Liver (tissue), 9 donors: ENCODE results near the gene KIF12. TPM values are rescaled to one million over a fixed set of nuclear protein-coding genes. Genes with fewer than 3 reads are reported as not detected.
A peak's percentile ranks its signal among the peaks of the same experiment; 100 is the strongest.

ENCODE experiments used
- DNase-seq: peaks from one replicate; pipeline ENCODE4 v3.0.0-alpha.2; 2017; ENCODE audit warnings: low spot score
- H3K27ac ChIP-seq, 2 donors: one replicate each; pipeline ENCODE4 v1.7.0; 2013; ENCODE audit warnings: inconsistent platforms in 2 of 2, low read length in 2 of 2, control low read depth in 1 of 2, low read depth in 1 of 2, mild to moderate bottlenecking in 1 of 2
- H3K27me3 ChIP-seq, 4 donors: one replicate each; pipeline versions ENCODE4 v1.6.1 to v1.7.0; 2013; ENCODE audit warnings: low read length in 3 of 4, inconsistent platforms in 1 of 4, mild to moderate bottlenecking in 1 of 4, moderate library complexity in 1 of 4; ENCODE audit not compliant: control insufficient read depth in 4 of 4, insufficient read depth in 4 of 4
- H3K36me3 ChIP-seq, 4 donors: one replicate each; pipeline versions ENCODE4 v1.6.1 to v1.7.0; 2013; ENCODE audit warnings: low read length in 3 of 4, mild to moderate bottlenecking in 3 of 4, low read depth in 1 of 4, moderate library complexity in 1 of 4; ENCODE audit not compliant: control insufficient read depth in 4 of 4, insufficient read depth in 3 of 4
- H3K4me1 ChIP-seq, 4 donors: one replicate each; pipeline versions ENCODE4 v1.6.1 to v1.7.0; 2013; ENCODE audit warnings: low read length in 3 of 4, mild to moderate bottlenecking in 3 of 4, moderate library complexity in 1 of 4; ENCODE audit not compliant: control insufficient read depth in 4 of 4, insufficient read depth in 4 of 4
- H3K4me3 ChIP-seq, 3 donors: one replicate each; pipeline versions ENCODE4 v1.6.1 to v1.7.0; 2013; ENCODE audit warnings: low read length in 3 of 3, control low read depth in 1 of 3, low read depth in 1 of 3, mild to moderate bottlenecking in 1 of 3
- H3K9ac ChIP-seq, 2 donors: one replicate each; pipeline ENCODE4 v1.7.0; 2013; ENCODE audit warnings: low read length in 2 of 2, mild to moderate bottlenecking in 2 of 2, moderate library complexity in 2 of 2, control low read depth in 1 of 2, low read depth in 1 of 2
- H3K9me3 ChIP-seq, 4 donors: one replicate each; pipeline versions ENCODE4 v1.6.1 to v1.7.0; 2013; ENCODE audit warnings: low read length in 3 of 4; ENCODE audit not compliant: control insufficient read depth in 4 of 4
- EGR1 ChIP-seq, 2 donors: IDR thresholded peaks; 2 replicates each; pipeline ENCODE4 v1.6.1; 2016 to 2018; ENCODE audit warnings: antibody characterized with exemption in 2 of 2, low read depth in 2 of 2
- FOXA1 ChIP-seq: IDR thresholded peaks from 2 replicates; pipeline ENCODE4 v1.6.1; 2016; ENCODE audit warnings: antibody characterized with exemption
- FOXA2 ChIP-seq: IDR thresholded peaks from 2 replicates; pipeline ENCODE4 v1.6.1; 2016; ENCODE audit warnings: antibody characterized with exemption
- GABPA ChIP-seq, 2 donors: IDR thresholded peaks in 1 of 2; conservative IDR thresholded peaks in 1 of 2; 2 replicates each; pipeline ENCODE4 v1.6.1; 2016; ENCODE audit warnings: antibody characterized with exemption in 2 of 2, mild to moderate bottlenecking in 1 of 2, moderate library complexity in 1 of 2
- HNF4G ChIP-seq: IDR thresholded peaks from 2 replicates; pipeline ENCODE4 v1.6.1; 2016; ENCODE audit warnings: antibody characterized with exemption
- NR2F2 ChIP-seq: IDR thresholded peaks from 2 replicates; pipeline ENCODE4 v1.6.1; 2016; ENCODE audit warnings: antibody characterized with exemption
- RAD21 ChIP-seq, 2 donors: IDR thresholded peaks; 2 replicates each; pipeline ENCODE4 v1.6.1; 2016; ENCODE audit warnings: antibody characterized with exemption in 2 of 2, mild to moderate bottlenecking in 2 of 2
- RXRA ChIP-seq, 2 donors: IDR thresholded peaks; 2 replicates each; pipeline ENCODE4 v1.6.1; 2017 to 2018; ENCODE audit warnings: antibody characterized with exemption in 2 of 2, mild to moderate bottlenecking in 1 of 2
- SP1 ChIP-seq: IDR thresholded peaks from 2 replicates; pipeline ENCODE4 v1.6.1; 2018; ENCODE audit warnings: antibody characterized with exemption, mild to moderate bottlenecking
- TAF1 ChIP-seq: conservative IDR thresholded peaks from 2 replicates; pipeline ENCODE4 v1.6.1; 2016; ENCODE audit warnings: antibody characterized with exemption, mild to moderate bottlenecking
- YY1 ChIP-seq: IDR thresholded peaks from 2 replicates; pipeline ENCODE4 v1.6.1; 2016; ENCODE audit warnings: antibody characterized with exemption, mild to moderate bottlenecking
- WGBS: extraction: QIAGEN DNeasy Blood & Tissue Kit; methylation state at CpG from one replicate; pipeline ENCODE4 v1.1.7; 2013; 5-methylcytosine and 5-hydroxymethylcytosine counted together
- polyA plus RNA-seq, 2 donors: library from polyadenylated mRNA; stranded (reverse) in 1 of 2; unstranded in 1 of 2; fragments of 200-250 nt in 1 of 2; fragments of >200 nt in 1 of 2; fragmentation: Nextera tagmentation in 1 of 2; extraction: Ambion mirVana in 1 of 2; gene quantifications; one replicate each; pipeline versions ENCODE4 v1.2.1 to v1.2.3, GENCODE V29; 2013 to 2015
- total RNA-seq, 2 donors: library from RNA; depleted of rRNA; stranded (reverse); fragments of >200 nt; gene quantifications; one replicate each; pipeline ENCODE4 v1.2.3, GENCODE V29; 2014
- TF ChIP-seq, protein P1 (sequence below): IDR thresholded peaks from 2 replicates; pipeline ENCODE4 v1.6.1; 2016; ENCODE audit warnings: antibody characterized with exemption
- TF ChIP-seq, protein P2 (sequence below): IDR thresholded peaks from 2 replicates; pipeline ENCODE4 v1.6.1; 2016; ENCODE audit warnings: antibody characterized with exemption, mild to moderate bottlenecking
- TF ChIP-seq, protein P3 (sequence below): fragments of 150-350 bp; IDR thresholded peaks from 2 replicates; pipeline ENCODE4 v1.5.1; 2017; ENCODE audit warnings: improper control_type of control experiment, low read depth, low read length; ENCODE audit not compliant: missing input control
- TF ChIP-seq, protein P4 (sequence below): IDR thresholded peaks from 2 replicates; pipeline ENCODE4 v1.6.1; 2016; ENCODE audit warnings: antibody characterized with exemption
- donor health status: healthy.
- donor health status: healthy.
- donor health status: healthy.
- donor health status: healthy.
- donor health status: healthy.

Gene KIF12
- total and polyA plus RNA-seq, 4 donors = 2.9 to 11.8 (median 7.7) TPM

DNA sequence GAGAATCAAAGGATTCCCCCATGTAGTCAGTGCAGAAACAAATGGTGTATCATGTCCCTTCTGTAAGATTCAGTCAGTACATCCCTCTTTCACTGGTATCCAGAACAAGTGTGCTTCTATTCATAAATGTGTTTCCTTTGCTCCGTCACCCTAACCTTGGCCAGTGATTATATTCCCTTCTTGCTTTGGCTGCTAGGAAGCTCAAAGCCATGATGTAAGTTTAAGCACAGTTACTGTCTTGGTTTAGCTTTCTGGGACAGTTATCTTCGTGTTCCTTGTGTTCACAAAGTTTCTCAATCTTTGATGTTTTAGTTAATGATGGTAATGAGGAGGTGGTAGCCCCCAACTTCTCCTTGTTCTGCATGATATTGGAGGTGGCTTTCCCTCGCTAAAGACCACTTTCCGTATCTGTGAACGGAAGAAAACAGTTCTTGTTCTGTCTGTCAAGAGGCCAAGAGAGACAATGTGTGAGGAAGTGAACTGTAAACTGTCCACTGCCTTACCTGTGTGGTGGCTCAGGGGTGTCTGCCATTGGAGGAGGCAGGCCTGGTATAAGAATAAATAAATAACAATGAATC is 18.8 kb downstream of the KIF12 start:
- WGBS = 32% methylated on average over 5 of the region's 5 CpGs
- Histone ChIP-seq H3K4me1 (peaks cover 4 to 66% (median 55%) of the 10 kb centered on the region in 4 donors), H3K4me3 (peak overlapping the region in 2 of 3 donors; percentile 8 to 22), H3K27ac (peak overlapping the region; percentile 83 to 87), H3K9ac (peak overlapping the region in 1 of 2 donors; percentile 38), H3K9me3 (no peaks in the 10 kb centered on the region), H3K27me3 (no peaks in the 10 kb centered on the region), H3K36me3 (peaks cover 0 to 5% (median 3%) of the 10 kb centered on the region in 4 donors)
- TF ChIP-seq NR2F2 = no peak
- peak; percentile 55 for TF ChIP-seq TAF1
- DNase-seq = no peak

DNA sequence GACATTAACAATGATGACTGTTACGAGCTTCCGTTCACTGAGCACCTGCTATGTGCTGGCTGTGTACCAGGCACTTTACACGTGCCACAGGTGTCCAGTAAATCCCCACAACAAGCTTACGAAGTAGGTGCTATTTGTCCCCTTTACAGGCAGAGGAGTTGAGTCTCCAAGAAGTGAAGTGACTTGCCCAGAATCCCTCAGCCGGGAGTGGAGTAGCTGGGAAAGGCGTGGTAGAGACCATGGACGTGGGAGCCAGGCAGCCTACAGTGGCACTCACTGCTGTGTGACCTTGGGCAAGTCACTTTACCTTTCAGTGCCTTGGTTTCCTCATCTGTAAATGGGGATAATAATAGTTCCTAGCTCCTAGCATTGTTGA is 20.3 kb downstream of the KIF12 start:
- H3K27ac ChIP-seq = peak overlapping the region; percentile 60 to 68
- 52% methylated on average over 7 of the region's 7 CpGs for WGBS
- no peak overlapping the region for H3K9ac ChIP-seq
- peaks cover 4 to 81% (median 70%) of the 10 kb centered on the region in 4 donors for H3K4me1 ChIP-seq
- H3K9me3 ChIP-seq = no peaks in the 10 kb centered on the region
- H3K4me3 ChIP-seq = peak overlapping the region in 1 of 3 donors; percentile 85
- DNase-seq = no peak
- TF ChIP-seq RXRA (IDR thresholded peaks at IDR 0.05) (no peak), GABPA (IDR thresholded peaks at IDR 0.05 in 1 of 2, conservative IDR thresholded peaks at IDR 0.05 in 1 of 2) (no peak), EGR1 (IDR thresholded peaks at IDR 0.05; ENCODE audit: low read depth in 2 of 2) (no peak), YY1 (no peak), HNF4G (no peak), FOXA2 (no peak)
- TF ChIP-seq, protein P1, sequence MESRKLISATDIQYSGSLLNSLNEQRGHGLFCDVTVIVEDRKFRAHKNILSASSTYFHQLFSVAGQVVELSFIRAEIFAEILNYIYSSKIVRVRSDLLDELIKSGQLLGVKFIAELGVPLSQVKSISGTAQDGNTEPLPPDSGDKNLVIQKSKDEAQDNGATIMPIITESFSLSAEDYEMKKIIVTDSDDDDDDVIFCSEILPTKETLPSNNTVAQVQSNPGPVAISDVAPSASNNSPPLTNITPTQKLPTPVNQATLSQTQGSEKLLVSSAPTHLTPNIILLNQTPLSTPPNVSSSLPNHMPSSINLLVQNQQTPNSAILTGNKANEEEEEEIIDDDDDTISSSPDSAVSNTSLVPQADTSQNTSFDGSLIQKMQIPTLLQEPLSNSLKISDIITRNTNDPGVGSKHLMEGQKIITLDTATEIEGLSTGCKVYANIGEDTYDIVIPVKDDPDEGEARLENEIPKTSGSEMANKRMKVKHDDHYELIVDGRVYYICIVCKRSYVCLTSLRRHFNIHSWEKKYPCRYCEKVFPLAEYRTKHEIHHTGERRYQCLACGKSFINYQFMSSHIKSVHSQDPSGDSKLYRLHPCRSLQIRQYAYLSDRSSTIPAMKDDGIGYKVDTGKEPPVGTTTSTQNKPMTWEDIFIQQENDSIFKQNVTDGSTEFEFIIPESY = no peak
- TF ChIP-seq, protein P2, sequence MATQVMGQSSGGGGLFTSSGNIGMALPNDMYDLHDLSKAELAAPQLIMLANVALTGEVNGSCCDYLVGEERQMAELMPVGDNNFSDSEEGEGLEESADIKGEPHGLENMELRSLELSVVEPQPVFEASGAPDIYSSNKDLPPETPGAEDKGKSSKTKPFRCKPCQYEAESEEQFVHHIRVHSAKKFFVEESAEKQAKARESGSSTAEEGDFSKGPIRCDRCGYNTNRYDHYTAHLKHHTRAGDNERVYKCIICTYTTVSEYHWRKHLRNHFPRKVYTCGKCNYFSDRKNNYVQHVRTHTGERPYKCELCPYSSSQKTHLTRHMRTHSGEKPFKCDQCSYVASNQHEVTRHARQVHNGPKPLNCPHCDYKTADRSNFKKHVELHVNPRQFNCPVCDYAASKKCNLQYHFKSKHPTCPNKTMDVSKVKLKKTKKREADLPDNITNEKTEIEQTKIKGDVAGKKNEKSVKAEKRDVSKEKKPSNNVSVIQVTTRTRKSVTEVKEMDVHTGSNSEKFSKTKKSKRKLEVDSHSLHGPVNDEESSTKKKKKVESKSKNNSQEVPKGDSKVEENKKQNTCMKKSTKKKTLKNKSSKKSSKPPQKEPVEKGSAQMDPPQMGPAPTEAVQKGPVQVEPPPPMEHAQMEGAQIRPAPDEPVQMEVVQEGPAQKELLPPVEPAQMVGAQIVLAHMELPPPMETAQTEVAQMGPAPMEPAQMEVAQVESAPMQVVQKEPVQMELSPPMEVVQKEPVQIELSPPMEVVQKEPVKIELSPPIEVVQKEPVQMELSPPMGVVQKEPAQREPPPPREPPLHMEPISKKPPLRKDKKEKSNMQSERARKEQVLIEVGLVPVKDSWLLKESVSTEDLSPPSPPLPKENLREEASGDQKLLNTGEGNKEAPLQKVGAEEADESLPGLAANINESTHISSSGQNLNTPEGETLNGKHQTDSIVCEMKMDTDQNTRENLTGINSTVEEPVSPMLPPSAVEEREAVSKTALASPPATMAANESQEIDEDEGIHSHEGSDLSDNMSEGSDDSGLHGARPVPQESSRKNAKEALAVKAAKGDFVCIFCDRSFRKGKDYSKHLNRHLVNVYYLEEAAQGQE = no peak
- no peaks in the 10 kb centered on the region for H3K27me3 ChIP-seq
- peaks cover 2 to 20% (median 13%) of the 10 kb centered on the region in 4 donors for H3K36me3 ChIP-seq

DNA sequence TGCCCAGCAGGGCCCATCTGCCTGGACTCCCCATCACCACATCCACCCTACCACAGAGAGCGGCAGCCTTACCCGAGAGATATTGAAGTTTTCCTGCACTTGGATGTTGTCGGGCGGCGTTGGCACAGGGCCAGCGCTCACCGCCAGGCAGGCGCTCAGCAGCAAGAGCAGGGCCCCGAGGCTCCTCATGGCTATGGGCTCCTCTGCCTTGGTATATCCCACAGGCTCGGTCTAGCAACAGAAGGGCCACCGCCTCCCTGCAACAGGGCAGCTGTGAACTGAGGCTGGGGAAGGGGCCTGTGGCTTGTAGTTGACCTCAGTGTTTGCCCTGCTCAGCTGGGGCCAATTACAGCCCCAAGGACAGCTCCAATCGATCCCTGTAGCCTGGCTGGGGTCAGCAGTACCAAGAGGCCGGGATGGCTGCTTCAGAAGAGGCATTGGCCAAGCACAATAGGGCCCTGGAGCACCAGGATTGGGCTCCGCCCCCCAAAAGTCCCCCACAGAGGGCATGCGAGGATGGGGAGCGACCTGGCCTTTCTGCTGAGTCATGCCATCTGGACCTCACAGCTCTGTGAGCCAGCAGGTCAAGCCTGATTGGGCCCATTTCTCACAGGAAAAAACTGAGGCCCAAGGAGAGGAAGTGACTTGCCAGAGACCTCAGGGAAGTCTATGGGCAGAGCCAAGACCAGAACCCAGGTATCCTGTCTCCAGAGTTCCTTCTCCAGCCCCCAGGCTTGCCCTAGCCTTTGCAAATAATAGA is 20.9 kb downstream of the KIF12 start, which contains the start of gene AMBP:
TSS of gene AMBP (minus strand) at position 280 of the 760 bp plus-strand sequence. CDS start at position 189, 91 bp downstream.
- peaks cover 4 to 81% (median 70%) of the 10 kb centered on the region in 4 donors for H3K4me1 ChIP-seq
- peak within 1 kb of the TSS; percentile 60 to 95 (median 85) for H3K4me3 ChIP-seq
- H3K9me3 ChIP-seq = no peaks in the 10 kb centered on the region
- DNase-seq = peak; percentile 70
- H3K27me3 ChIP-seq = no peaks in the 10 kb centered on the region
- 27% methylated on average over 16 of the region's 16 CpGs for WGBS
- peak within 1 kb of the TSS; percentile 60 to 68 for H3K27ac ChIP-seq
- H3K36me3 ChIP-seq = peaks cover 2 to 25% (median 16%) of the 10 kb centered on the region in 4 donors
- peak within 1 kb of the TSS; percentile 83 to 87 for H3K9ac ChIP-seq
- peak; percentile 82 for TF ChIP-seq NR2F2
- TF ChIP-seq, protein P1 = peak; percentile 85
- TF ChIP-seq HNF4G = peak; percentile 79
- TF ChIP-seq RXRA (IDR thresholded peaks at IDR 0.05) = peak; percentile 98 to 99
- TF ChIP-seq, protein P3, sequence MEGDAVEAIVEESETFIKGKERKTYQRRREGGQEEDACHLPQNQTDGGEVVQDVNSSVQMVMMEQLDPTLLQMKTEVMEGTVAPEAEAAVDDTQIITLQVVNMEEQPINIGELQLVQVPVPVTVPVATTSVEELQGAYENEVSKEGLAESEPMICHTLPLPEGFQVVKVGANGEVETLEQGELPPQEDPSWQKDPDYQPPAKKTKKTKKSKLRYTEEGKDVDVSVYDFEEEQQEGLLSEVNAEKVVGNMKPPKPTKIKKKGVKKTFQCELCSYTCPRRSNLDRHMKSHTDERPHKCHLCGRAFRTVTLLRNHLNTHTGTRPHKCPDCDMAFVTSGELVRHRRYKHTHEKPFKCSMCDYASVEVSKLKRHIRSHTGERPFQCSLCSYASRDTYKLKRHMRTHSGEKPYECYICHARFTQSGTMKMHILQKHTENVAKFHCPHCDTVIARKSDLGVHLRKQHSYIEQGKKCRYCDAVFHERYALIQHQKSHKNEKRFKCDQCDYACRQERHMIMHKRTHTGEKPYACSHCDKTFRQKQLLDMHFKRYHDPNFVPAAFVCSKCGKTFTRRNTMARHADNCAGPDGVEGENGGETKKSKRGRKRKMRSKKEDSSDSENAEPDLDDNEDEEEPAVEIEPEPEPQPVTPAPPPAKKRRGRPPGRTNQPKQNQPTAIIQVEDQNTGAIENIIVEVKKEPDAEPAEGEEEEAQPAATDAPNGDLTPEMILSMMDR = no peak
- TF ChIP-seq RAD21 (IDR thresholded peaks at IDR 0.05) = peak; percentile 45 to 62
- peak; percentile 38 for TF ChIP-seq FOXA1
- TF ChIP-seq FOXA2 = peak; percentile 39
- TF ChIP-seq, protein P4, sequence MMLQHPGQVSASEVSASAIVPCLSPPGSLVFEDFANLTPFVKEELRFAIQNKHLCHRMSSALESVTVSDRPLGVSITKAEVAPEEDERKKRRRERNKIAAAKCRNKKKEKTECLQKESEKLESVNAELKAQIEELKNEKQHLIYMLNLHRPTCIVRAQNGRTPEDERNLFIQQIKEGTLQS = peak; percentile 70
- TF ChIP-seq YY1 = peak; percentile 93
- peak in 1 of 2 donors; percentile 71 for TF ChIP-seq EGR1 (IDR thresholded peaks at IDR 0.05; ENCODE audit: low read depth in 2 of 2)
- peak; percentile 96 for TF ChIP-seq SP1
- no peak for TF ChIP-seq GABPA (IDR thresholded peaks at IDR 0.05 in 1 of 2, conservative IDR thresholded peaks at IDR 0.05 in 1 of 2)
